Head of caudate nucleus (tissue), 42 donors: Measurements from ENCODE around the gene SEMA4F.
"Not testable (repeated sequence)": the region's sequence is repeated elsewhere in the genome, so short reads cannot be mapped to it uniquely, and the experiment has no call there.

Source experiments
- DNase-seq, 42 donors: peaks; one replicate each; pipeline versions ENCODE4 v3.0.0 to v3.0.0-alpha.2; 2020 to 2021; ENCODE audit warnings: mixed read lengths in 7 of 42
- intact Hi-C: fragments of 100-400 bp; cut with DNase I; formaldehyde crosslinking; loops from one replicate; pipeline ENCODE4 v1.15.0; 2022

Gene SEMA4F, protein sequence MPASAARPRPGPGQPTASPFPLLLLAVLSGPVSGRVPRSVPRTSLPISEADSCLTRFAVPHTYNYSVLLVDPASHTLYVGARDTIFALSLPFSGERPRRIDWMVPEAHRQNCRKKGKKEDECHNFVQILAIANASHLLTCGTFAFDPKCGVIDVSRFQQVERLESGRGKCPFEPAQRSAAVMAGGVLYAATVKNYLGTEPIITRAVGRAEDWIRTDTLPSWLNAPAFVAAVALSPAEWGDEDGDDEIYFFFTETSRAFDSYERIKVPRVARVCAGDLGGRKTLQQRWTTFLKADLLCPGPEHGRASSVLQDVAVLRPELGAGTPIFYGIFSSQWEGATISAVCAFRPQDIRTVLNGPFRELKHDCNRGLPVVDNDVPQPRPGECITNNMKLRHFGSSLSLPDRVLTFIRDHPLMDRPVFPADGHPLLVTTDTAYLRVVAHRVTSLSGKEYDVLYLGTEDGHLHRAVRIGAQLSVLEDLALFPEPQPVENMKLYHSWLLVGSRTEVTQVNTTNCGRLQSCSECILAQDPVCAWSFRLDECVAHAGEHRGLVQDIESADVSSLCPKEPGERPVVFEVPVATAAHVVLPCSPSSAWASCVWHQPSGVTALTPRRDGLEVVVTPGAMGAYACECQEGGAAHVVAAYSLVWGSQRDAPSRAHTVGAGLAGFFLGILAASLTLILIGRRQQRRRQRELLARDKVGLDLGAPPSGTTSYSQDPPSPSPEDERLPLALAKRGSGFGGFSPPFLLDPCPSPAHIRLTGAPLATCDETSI

DNA sequence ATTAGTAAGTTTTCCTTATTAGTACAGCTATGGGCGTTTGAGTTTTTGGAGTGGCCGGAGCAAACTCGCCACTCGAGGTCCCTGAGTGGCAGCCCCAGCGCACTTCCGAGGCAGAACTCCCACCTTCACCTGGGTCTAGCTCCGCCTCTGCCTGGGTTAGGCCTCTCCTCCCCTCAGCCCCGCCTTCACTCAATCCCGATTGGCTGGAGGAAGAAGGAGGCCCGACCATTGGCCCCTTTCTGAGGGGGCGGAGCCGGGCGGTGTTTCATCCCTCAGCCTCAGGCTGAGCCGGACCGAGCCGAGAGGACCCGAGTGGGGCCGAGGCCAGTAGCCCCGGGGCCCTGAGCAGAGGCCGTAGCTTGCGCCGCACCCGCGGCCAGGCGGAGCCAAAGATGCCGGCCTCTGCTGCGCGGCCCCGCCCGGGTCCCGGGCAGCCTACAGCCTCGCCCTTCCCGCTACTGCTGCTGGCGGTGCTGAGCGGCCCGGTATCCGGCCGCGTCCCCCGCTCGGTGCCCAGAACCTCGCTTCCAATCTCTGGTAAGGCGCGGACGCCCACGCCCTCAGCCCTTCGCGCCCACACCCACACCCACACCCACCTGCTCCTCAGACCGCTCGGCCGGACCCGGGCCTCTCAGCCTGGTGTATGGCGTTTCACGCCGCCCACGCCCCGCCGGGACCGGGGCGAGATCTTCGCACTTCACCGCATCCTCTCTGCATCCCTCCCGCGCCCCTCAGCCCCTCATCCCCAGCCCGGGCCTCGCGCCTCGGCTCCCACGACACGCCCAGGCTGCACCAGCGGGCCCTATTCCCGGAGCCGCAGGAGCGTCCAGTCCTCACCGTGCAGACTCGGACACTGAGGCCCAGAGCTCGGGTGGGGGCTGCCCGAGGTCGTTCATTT, at the start of gene SEMA4F:
Gene SEMA4F (plus strand): TSS at position 263 of the 898 bp plus-strand sequence. CDS start 130 bp downstream, at position 393.
- DNase-seq: peak; percentile 89 to 99 (median 97)
- intact Hi-C loops: no loop called here

DNA sequence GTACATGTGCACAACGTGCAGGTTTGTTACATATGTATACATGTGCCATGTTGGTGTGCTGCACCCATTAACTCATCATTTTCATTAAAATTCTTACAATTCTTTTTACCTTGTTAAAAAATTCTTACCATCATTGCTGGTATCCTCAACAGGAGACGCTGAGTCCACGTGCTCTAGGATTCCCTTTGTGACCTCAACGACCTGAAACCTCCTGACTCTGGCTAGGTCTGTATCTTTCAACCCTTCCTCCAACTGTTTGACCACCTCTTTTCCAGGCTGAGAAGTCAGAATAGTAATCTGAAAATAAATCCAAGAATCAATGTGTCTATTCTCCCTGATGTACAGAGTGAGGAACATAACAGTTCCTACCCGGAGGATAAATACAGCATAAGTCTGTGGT, 47.1 kb upstream of the SEMA4F start:
- intact Hi-C loops: no loop called here
- DNase-seq: no peak

DNA sequence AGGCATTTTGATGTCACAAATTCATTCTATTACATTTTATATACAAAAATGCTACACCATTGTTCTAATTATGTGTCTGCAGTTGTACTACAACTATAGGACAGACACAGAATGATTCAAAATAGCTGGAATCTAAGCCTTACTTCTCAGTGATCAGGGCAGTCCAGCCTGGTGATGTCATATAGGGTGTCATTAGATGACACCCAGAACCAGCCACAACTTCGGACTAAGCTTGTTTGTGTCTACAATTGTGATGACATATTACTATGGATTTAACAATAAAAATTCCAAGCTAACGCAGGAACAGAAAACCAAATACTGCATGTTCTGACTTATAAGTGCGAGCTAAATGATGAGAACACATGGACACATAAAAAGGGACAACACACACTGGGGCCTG, 36.9 kb upstream of the SEMA4F start:
- intact Hi-C loops: no loop called here
- DNase-seq: no peak

DNA sequence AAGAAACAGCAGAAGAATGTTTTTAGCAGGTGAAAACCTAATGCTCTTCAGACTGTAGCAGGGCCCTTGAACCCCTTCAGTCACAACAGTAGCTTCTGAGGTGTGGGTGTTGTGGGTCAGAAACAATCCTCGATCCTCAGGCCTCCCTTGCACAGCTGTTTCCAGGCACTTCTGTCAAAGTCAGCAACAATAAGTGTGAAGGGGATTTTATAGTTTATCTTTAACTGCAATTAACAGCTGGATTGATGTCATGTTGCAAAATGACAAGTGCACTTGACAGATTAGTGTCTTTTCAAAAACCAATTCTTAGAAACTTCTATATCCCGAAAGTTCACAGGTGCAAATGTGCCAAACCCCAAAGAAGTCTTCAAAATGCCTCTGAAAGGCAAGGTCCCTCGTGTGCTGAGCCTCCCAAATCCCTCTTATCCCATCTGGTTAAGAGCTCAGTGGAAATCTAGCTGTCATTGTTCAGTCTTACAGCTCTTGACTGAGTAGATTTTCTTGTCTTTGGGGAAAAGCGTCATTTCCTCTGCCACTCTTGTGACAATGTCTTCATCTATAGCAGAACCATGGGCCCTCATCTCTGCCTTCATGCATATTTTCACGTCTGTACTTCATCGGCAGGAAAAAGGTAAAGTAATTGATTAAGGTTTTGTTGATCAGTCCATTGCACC, 35.5 kb upstream of the SEMA4F start:
- intact Hi-C loops: no loop called here
- DNase-seq: no peak

DNA sequence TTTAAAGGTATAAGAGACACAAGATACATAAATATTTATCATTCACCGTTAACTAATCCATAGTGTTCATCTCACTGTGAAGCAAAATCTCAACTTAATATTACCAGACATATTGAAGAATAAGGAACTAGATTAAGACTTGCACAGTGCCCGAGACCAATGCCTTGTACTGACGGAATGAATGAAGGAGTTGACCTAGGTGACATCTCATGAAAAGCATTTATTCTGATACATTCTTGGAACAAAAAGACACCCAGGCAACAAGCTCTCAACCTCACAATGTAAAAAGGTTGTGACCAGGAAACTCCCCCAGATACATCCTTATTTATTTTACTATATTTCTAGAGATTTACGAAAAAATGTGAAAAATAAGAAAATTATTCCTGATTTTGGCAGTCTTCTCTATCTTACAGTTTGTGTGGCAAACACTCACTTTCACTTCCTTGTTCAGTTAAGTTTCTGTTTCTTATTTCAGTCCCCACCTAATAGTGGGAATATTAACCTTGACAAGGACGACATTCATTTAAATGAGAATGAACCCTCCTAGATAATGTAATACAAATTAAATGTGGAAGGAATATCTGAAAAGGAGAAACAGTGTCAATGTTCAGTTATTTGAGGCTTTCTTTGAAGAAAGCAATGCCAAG, 34.3 kb upstream of the SEMA4F start:
- no peak for DNase-seq
- intact Hi-C loops: no loop called here

DNA sequence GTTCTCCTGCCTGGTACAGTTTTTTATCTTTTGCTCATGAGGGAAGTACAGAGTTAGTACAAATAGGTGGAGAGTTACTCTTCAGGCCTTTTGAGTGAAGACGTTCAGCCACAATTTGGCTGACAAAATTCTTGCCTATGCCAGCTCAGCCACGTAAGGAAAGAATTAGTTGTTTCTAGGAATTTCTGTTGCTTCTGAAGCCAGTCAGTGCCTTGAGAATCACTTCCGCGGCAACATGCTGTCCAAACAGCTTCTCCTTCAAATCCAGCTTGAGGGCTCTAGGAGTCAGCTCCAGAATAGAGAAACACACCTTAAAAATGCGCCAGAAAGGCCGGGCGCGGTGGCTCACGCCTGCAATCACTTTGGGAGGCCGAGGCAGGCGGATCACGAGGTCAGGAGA, 33.4 kb upstream of the SEMA4F start:
- intact Hi-C loops: no loop called here
- no peak for DNase-seq

DNA sequence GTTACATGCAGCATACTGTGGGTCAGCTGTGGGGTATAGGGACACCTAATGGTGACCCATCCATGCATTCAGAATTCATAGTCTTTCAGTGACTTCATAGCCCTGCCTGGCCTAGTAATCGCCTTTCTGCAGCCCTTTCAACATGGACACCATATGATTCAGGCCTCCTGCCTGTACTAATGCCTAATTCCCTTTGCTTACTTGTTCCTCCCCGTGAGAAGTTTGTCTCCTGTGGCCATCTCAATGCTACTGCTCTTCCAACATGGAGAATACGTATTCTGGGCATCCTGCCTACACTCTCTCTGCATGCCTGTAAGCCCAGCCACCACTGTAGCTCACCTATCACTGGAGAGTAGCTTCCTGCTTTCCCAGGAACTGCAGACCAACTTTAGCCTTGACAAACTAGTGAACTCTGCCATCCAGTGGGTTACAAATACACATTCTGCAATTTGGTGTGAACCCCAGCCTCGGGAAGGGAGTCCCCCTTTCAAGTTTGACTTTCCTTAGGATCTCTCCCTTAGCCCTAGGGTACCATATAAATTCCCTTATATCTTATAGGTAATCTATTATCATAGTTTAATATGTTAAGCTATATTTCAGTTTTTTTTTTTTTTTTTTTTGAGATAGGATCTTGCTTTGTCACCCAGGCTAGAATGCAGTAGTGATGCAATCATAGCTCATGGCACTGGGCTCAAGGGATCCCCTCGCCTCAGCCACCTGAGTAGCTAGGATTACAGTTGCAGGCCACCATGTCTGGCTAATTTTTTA, 28.2 kb upstream of the SEMA4F start:
- intact Hi-C loops: no loop called here
- DNase-seq: no peak

DNA sequence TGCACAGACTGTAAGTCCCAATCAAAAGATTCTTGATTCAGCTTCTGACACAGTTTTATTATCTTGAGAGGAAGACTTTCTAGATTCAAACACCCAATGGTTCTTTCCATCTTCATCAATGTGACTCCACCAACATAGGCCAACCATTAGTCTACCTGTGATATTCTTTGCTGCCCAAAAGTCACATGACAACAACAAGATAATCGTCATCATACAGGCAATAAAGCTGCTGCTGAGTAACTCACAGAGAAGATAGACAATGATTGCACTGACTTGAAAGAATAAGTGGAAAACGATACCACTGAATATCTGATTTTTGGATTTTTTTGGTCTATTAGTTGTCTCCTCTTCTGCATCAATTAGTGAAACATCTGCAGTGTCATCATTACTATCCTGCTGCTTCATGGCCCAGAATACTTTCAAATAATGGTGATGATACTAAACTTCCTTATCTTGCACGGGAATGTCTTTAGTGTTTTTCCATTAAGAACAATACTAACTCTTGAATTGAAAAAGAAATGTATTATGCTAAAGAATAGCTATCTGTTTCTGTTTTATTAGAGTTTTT, 25.4 kb upstream of the SEMA4F start:
- intact Hi-C loops: no loop called here
- DNase-seq: no peak

DNA sequence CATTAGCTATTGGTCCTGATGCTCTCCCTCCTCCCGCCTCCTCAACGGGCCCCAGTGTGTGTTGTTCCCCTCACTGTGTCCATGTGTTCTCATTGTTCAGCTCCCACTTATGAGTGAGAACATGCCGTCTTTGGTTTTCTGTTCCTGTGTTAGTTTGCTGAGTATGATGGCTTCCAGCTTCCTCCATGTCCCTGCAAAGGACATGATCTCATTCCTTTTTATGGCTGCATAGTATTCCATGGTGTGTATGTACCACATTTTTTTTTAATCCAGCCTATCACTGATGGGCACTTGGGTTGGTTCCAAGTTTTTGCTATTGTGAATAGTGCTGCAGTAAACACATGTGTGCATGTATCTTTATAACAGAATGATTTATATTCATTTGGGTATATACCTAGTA, 23.6 kb upstream of the SEMA4F start:
- intact Hi-C loops, DNase-seq: not testable (repeated sequence)

DNA sequence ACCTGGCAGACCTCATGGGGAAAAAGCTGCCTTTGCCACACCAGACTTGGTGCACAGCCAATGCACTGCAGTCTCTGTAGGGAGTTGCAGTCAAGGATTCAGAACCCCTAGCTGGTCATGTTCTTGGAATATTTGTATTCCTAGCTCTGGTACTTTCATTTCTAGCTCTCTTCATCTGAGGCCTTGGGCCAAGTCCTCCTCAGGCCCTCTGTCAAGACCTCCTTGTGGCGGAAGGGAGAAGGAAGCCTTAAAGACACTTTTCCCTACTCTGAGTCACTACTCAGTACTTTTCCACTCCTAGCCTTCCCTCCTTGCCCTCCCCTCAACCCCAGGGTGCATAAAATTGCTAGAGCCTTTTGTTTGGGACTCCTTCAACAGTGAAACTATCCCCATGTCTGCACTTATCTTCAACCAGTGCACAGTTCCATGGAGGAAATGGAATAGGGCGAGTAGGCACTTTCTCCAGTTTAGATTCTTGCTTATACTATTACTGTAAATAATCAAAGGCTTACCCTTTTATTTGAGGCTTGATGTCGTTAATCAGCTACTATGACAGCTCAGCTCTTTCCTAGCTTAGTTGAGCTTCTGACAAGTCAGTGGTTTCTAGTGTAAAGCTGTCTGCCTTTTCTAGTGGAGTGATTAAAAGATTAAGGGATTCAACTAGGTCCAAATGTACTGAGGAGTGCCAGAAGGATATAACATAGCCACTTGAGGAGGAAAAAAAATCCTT, 21.7 kb upstream of the SEMA4F start:
- no peak for DNase-seq
- intact Hi-C loops: no loop called here

DNA sequence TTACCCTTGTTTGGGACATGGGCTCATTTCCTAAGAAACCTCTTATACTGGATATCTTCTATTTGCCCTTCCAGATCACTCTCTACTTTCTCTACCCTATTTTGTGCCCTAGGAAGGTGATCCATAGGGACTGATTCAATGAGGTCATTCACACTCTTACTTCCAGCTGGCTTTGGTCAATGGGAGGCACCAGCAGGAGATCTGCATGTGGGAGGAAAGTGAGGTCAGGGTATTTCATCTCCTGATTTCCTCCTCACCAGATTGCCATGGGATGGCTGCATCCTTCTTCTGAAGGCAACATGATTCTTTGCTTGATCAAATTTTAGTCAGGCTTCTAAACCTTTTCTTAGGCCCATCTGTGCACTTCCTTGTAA, 21.1 kb upstream of the SEMA4F start:
- DNase-seq: no peak
- intact Hi-C loops: no loop called here

DNA sequence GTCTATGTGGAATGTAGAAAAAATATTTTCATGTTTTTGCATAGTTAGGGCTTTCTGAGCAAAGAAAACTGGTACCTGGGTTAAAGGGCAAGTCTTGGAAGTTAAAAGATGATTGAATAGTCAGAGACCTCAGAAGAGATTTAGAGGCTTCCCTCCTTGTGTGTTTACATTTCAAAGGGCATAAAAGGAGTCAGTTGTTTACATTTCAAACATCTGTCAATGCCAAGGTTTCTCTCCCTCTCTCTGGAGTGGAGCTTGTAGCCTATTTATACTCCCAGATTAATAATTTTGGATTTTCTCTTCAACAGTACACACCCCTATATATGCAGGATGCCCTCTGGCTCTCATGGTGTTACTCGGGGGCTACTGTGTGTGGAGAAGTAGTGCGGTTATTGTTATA, 14.5 kb upstream of the SEMA4F start:
- DNase-seq: no peak

DNA sequence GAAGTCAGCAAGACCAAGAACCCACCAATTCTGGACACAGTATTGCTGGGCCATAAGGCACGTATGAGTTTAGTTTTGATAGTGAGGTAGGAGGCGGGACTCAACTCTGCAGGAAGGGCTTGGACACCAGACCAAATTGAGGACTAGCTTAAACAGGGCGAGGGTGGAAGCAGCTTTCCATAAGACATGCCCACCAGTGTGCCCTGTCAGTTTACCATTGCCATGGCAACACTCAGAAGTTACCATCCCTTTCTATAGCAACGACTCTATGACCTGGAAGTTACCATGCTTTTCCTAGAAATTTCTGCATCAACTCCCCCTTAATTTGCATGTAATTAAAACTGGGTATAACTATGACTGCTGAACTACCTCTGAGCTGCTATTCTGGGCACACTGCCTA, 8.7 kb upstream of the SEMA4F start:
- no peak for DNase-seq
- intact Hi-C loops: no loop called here

More for the DNA sequence above, 14.5 kb upstream of the SEMA4F start:
- intact Hi-C loops: no loop called here

DNA sequence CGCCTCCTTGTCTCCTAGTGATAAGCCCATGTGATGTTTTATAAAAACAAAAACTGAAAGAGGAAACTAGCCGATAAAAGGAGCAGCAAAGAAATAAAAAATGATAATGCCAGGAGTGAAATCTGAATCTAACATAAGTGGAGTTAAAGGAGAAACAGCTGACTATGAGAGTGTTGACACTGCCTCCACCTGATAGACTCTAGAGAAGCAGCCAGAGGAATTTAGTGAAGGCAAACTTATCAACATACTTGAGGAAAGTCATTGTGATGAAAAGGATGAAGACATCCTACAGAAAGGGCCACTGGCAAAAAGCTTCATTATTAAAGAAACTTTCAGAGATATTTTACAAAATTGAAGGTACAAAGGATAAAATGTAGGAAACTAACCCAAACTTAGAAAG, 7.8 kb upstream of the SEMA4F start:
- no peak for DNase-seq
- intact Hi-C loops: no loop called here

DNA sequence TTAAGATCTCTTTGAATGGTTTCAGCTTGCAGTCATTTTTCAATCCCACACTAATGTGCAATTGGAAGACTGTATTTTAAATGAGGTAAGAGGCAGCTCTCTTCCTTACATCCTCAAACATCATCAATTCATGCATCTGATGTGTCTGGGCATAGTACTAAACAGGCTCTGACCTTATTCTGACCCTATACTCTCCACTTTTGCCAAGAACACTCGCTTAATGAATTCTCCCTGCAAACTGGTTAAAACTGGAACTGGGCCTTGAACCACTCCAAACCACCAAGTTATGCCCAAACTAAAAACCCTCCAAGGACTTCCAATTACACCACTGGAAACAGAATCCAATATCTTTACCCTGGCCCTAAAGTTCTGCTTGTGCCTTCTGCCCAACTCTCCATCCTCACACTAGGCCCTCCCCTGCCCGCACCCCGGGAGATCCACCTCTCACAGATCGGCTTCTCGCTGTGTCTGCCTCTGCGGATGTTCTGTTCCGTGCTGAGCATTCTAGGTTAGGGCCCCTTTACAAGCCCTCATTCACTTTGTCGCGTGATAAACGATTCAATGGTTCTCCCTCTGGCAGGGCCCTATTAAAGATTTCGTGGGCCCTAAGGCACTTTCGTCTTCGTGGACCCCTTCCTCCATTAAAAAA, 7.1 kb upstream of the SEMA4F start:
- intact Hi-C loops: no loop called here
- no peak for DNase-seq

DNA sequence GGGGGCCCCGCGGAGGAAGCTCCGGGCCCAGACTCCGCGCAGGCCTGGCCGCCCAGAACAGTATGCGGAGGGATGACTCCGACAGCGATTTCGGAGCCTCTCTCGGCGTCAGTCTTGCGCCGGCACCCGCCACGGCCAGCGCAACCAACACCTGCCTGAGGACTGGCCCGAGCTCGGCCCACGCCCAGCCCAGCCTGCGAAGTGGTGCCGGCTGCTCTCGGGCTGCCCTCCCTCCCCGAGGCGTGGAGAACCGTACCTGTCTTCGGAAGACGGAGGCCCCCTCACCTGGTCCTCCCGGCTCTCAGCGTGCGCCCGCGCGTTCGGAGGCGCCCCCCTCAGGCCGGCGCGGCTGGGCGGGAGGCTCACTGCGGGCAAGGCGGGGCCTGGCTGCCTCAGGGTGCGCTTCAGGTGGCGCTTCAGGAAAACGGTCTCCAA, 6.0 kb upstream of the SEMA4F start, which contains the start of gene M1AP:
Gene M1AP (minus strand): TSS at position 322 of the 435 bp plus-strand sequence. CDS start 8,055 bp downstream, outside the sequence.
- intact Hi-C loops: no loop called here
- peak in 1 of 42 donors; percentile 10 for DNase-seq
